SK-N-SH (cell line): ENCODE measurements around the gene NYAP2. TPM values are rescaled to one million over a fixed set of nuclear protein-coding genes. Genes with fewer than 3 reads are reported as not detected.

Source experiments
- CTCF ChIA-PET: fragments of 300-600, 350-600 bp; formaldehyde crosslinking; extraction: SDS; loops from one replicate; lab custom pipeline; 2021; lab: Yijun Ruan, JAX
- POLR2A ChIA-PET: fragments of 350-600 bp; sonication (Branson Sonifier 250); formaldehyde crosslinking; extraction: SDS; loops from one replicate; lab custom pipeline; 2020; ENCODE audit warnings: antibody characterized with exemption, inconsistent platforms; lab: Yijun Ruan, JAX
- DNase-seq: peaks from one replicate; pipeline ENCODE4 v3.0.0; 2012
- H2AFZ ChIP-seq: fragments of 200-600 bp; sonication (generic); 2 replicates; pipeline ENCODE4 v1.8.1; 2016; ENCODE audit warnings: antibody characterized with exemption, mild to moderate bottlenecking, low read depth
- H3F3A ChIP-seq: fragments of 200-600 bp; sonication (generic); replicated peaks from 2 replicates; pipeline ENCODE3; 2016; ENCODE audit warnings: antibody characterized with exemption, mild to moderate bottlenecking; ENCODE audit not compliant: insufficient read depth
- H3K27ac ChIP-seq, 2 experiments: fragments of 200-500 bp in 1 of 2; fragments of 200-600 bp in 1 of 2; sonication (Bioruptor generic) in 1 of 2; sonication (generic), shearing (Covaris generic) in 1 of 2; 2 replicates each; pipeline versions ENCODE4 v1.5.1 to v1.6.1; 2014 to 2016; ENCODE audit warnings: low read depth in 2 of 2, inconsistent platforms in 1 of 2, low read length in 1 of 2, mild to moderate bottlenecking in 1 of 2, mixed read lengths in 1 of 2
- H3K27me3 ChIP-seq: fragments of 200-600 bp; sonication (generic), shearing (Covaris generic); 2 replicates; pipeline ENCODE4 v1.6.1; 2016; ENCODE audit warnings: mixed run types; ENCODE audit not compliant: insufficient read depth
- H3K36me3 ChIP-seq, 2 experiments: fragments of 200-500 bp in 1 of 2; fragments of 200-600 bp in 1 of 2; sonication (Bioruptor generic) in 1 of 2; sonication (generic) in 1 of 2; replicated peaks in 1 of 2; 2 replicates each; pipeline versions ENCODE3 to v1.5.1; 2014 to 2016; ENCODE audit warnings: low read length in 1 of 2, mild to moderate bottlenecking in 1 of 2; ENCODE audit not compliant: insufficient read depth in 2 of 2, control insufficient read depth in 1 of 2
- H3K4me1 ChIP-seq, 2 experiments: fragments of 200-500 bp in 1 of 2; fragments of 200-600 bp in 1 of 2; sonication (Bioruptor generic) in 1 of 2; sonication (generic), shearing (Covaris generic) in 1 of 2; 2 replicates each; pipeline versions ENCODE4 v1.5.1 to v1.6.1; 2014 to 2016; ENCODE audit warnings: low read depth in 1 of 2, low read length in 1 of 2, mixed run types in 1 of 2; ENCODE audit not compliant: insufficient read depth in 2 of 2, control insufficient read depth in 1 of 2
- H3K4me2 ChIP-seq: fragments of 200-600 bp; sonication (generic), shearing (Covaris generic); 2 replicates; pipeline ENCODE4 v1.6.1; 2017; ENCODE audit warnings: mixed run types
- H3K4me3 ChIP-seq, 2 experiments: fragments of 200-500 bp in 1 of 2; fragments of 200-600 bp in 1 of 2; sonication (Bioruptor generic) in 1 of 2; sonication (generic), shearing (Covaris generic) in 1 of 2; 2 replicates each; pipeline versions ENCODE4 v1.5.1 to v1.8.1; 2014 to 2016; ENCODE audit warnings: low read depth in 2 of 2, inconsistent platforms in 1 of 2, low read length in 1 of 2, mild to moderate bottlenecking in 1 of 2, mixed read lengths in 1 of 2, moderate library complexity in 1 of 2
- H3K79me2 ChIP-seq: fragments of 200-600 bp; sonication (generic); 2 replicates; pipeline ENCODE4 v1.8.1; 2017; ENCODE audit warnings: mild to moderate bottlenecking; ENCODE audit not compliant: insufficient read depth
- H3K9ac ChIP-seq: fragments of 200-600 bp; sonication (generic); 2 replicates; pipeline ENCODE4 v1.6.1; 2017; ENCODE audit warnings: mixed run types
- H3K9me2 ChIP-seq: fragments of 200-600 bp; sonication (generic); 2 replicates; pipeline ENCODE4 v1.6.1; 2017; ENCODE audit warnings: mixed run types
- H3K9me3 ChIP-seq: fragments of 200-600 bp; sonication (generic); 2 replicates; pipeline ENCODE4 v1.6.1; 2017; ENCODE audit warnings: mixed run types, mild to moderate bottlenecking, moderate library complexity
- H4K20me1 ChIP-seq: fragments of 200-600 bp; sonication (generic); 2 replicates; pipeline ENCODE4 v1.6.1; 2017; ENCODE audit warnings: mild to moderate bottlenecking, mixed run types; ENCODE audit not compliant: insufficient read depth
- ELF1 ChIP-seq: IDR thresholded peaks from 2 replicates; pipeline ENCODE4 v1.4.0; 2012
- EP300 ChIP-seq, 2 experiments: IDR thresholded peaks; 2 replicates each; pipeline versions ENCODE4 v1.4.0 to v1.6.1; 2012; ENCODE audit warnings: borderline replicate concordance in 1 of 2, low read depth in 1 of 2, low read length in 1 of 2
- EZH2phosphoT487 ChIP-seq: fragments of 200-600 bp; sonication (generic); IDR thresholded peaks from 2 replicates; pipeline ENCODE4 v1.6.1; 2017; ENCODE audit warnings: low read depth, mixed run types, mild to moderate bottlenecking, antibody characterized with exemption, moderate library complexity, borderline replicate concordance
- FOSL2 ChIP-seq: IDR thresholded peaks from 2 replicates; pipeline ENCODE4 v1.4.0; 2012; ENCODE audit warnings: low read depth, mild to moderate bottlenecking, moderate library complexity, borderline replicate concordance
- FOXM1 ChIP-seq: IDR thresholded peaks from 2 replicates; pipeline ENCODE4 v1.4.0; 2012; ENCODE audit warnings: low read depth, mild to moderate bottlenecking
- GABPA ChIP-seq: IDR thresholded peaks from 2 replicates; pipeline ENCODE4 v1.4.0; 2012; ENCODE audit warnings: low read depth, mild to moderate bottlenecking
- GATA2 ChIP-seq: sonication (generic); formaldehyde crosslinking; IDR thresholded peaks from 2 replicates; pipeline ENCODE4 v1.5.0; 2020; ENCODE audit warnings: mild to moderate bottlenecking, missing genetic modification reagents
- JUND ChIP-seq: IDR thresholded peaks from 2 replicates; pipeline ENCODE4 v1.4.0; 2012
- MEF2A ChIP-seq: IDR thresholded peaks from 2 replicates; pipeline ENCODE4 v1.4.0; 2012; ENCODE audit warnings: low read depth, borderline replicate concordance
- NFIC ChIP-seq: IDR thresholded peaks from 2 replicates; pipeline ENCODE4 v1.4.0; 2012; ENCODE audit warnings: borderline replicate concordance
- NRF1 ChIP-seq: IDR thresholded peaks from 2 replicates; pipeline ENCODE4 v1.6.1; 2012; ENCODE audit warnings: low read depth, mild to moderate bottlenecking, low read length
- RAD21 ChIP-seq: IDR thresholded peaks from 2 replicates; pipeline ENCODE4 v1.6.1; 2012; ENCODE audit warnings: mild to moderate bottlenecking, low read length
- RXRA ChIP-seq: IDR thresholded peaks from 2 replicates; pipeline ENCODE4 v1.4.0; 2012; ENCODE audit warnings: low read depth, mild to moderate bottlenecking, borderline replicate concordance
- SIN3A ChIP-seq: IDR thresholded peaks from 2 replicates; pipeline ENCODE4 v1.6.1; 2012; ENCODE audit warnings: low read depth, mild to moderate bottlenecking, low read length, moderate library complexity, borderline replicate concordance
- SMC3 ChIP-seq: IDR thresholded peaks from 2 replicates; pipeline ENCODE4 v1.6.1; 2012; ENCODE audit warnings: low read depth, low read length, improper control_type of control experiment
- WGBS: methylation state at CpG from one replicate; pipeline ENCODE4 v1.1.6; 2017; ENCODE audit warnings: low lambda C conversion rate; 5-methylcytosine and 5-hydroxymethylcytosine counted together
- polyA plus RNA-seq, 3 experiments: library from polyadenylated mRNA; depleted of rRNA; stranded (reverse); fragments of >200 nt; gene quantifications; 2 replicates each; pipeline ENCODE4 v1.2.3, GENCODE V29; 2012
- TF ChIP-seq, protein P1 (sequence below): IDR thresholded peaks from 2 replicates; pipeline ENCODE4 v1.4.0; 2012; ENCODE audit warnings: low read depth, borderline replicate concordance
- TF ChIP-seq, protein P2 (sequence below): IDR thresholded peaks from 2 replicates; pipeline ENCODE4 v1.6.1; 2012; ENCODE audit warnings: mild to moderate bottlenecking, low read depth, low read length, moderate library complexity

Gene NYAP2
- polyA plus RNA-seq, 1 of the 3 experiments (the other 2 are of a cell fraction), result not detected

- Histone ChIP-seq H3K4me3 (no peak overlapping the region), H3K9me3 (no peaks in the 10 kb centered on the region), H3K4me2 (no peak overlapping the region), H3K27ac (no peak overlapping the region), H3F3A (no peaks in the 10 kb centered on the region), H4K20me1 (no peaks in the 10 kb centered on the region), H3K9ac (no peak overlapping the region), H3K27me3 (no peaks in the 10 kb centered on the region), H3K79me2 (no peaks in the 10 kb centered on the region), H3K9me2 (no peaks in the 10 kb centered on the region), H2AFZ (0 out of 2 replicates have a peak overlapping the region, but pooled peaks have one; percentile 16), H3K36me3 (no peaks in the 10 kb centered on the region), H3K4me1 (peaks cover 0 to 2% of the 10 kb centered on the region in 2 experiments; a peak in 1 of 4 replicates)
- no peak for DNase-seq
- POLR2A ChIA-PET, result no interaction called here
- TF ChIP-seq, protein P1, sequence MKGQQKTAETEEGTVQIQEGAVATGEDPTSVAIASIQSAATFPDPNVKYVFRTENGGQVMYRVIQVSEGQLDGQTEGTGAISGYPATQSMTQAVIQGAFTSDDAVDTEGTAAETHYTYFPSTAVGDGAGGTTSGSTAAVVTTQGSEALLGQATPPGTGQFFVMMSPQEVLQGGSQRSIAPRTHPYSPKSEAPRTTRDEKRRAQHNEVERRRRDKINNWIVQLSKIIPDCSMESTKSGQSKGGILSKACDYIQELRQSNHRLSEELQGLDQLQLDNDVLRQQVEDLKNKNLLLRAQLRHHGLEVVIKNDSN, result no peak
- no peak for TF ChIP-seq RXRA
- no peak for TF ChIP-seq GATA2 (CRISPR knock-in tag)
- no peak for TF ChIP-seq RAD21
- no peak for TF ChIP-seq EP300 (IDR thresholded peaks at IDR 0.05; ENCODE audit: borderline replicate concordance in 1 of 2, low read depth in 1 of 2, low read length in 1 of 2)
- TF ChIP-seq FOXM1, result no peak
- TF ChIP-seq MEF2A, result no peak
- no peak for TF ChIP-seq JUND
- no peak for TF ChIP-seq FOSL2
- TF ChIP-seq NFIC, result no peak
- no peak for TF ChIP-seq GABPA
- no peak for TF ChIP-seq NRF1
- TF ChIP-seq ELF1, result no peak
- TF ChIP-seq EZH2phosphoT487, result no peak
- TF ChIP-seq SIN3A, result no peak
- TF ChIP-seq, protein P2, sequence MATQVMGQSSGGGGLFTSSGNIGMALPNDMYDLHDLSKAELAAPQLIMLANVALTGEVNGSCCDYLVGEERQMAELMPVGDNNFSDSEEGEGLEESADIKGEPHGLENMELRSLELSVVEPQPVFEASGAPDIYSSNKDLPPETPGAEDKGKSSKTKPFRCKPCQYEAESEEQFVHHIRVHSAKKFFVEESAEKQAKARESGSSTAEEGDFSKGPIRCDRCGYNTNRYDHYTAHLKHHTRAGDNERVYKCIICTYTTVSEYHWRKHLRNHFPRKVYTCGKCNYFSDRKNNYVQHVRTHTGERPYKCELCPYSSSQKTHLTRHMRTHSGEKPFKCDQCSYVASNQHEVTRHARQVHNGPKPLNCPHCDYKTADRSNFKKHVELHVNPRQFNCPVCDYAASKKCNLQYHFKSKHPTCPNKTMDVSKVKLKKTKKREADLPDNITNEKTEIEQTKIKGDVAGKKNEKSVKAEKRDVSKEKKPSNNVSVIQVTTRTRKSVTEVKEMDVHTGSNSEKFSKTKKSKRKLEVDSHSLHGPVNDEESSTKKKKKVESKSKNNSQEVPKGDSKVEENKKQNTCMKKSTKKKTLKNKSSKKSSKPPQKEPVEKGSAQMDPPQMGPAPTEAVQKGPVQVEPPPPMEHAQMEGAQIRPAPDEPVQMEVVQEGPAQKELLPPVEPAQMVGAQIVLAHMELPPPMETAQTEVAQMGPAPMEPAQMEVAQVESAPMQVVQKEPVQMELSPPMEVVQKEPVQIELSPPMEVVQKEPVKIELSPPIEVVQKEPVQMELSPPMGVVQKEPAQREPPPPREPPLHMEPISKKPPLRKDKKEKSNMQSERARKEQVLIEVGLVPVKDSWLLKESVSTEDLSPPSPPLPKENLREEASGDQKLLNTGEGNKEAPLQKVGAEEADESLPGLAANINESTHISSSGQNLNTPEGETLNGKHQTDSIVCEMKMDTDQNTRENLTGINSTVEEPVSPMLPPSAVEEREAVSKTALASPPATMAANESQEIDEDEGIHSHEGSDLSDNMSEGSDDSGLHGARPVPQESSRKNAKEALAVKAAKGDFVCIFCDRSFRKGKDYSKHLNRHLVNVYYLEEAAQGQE, result no peak
- TF ChIP-seq SMC3, result no peak
- 32% methylated on average over 1 of the region's 1 CpG for WGBS
- CTCF ChIA-PET, result no interaction called here
Measured at GRCh38 chr2:225502971-225503370, 103.5 kb downstream of the NYAP2 start.
